ENCODE measurements around the gene KRT8. TPM values are rescaled to one million over a fixed set of nuclear protein-coding genes. Genes with fewer than 3 reads are reported as not detected.
A peak's percentile ranks its signal among the peaks of the same experiment; 100 is the strongest.
"Not testable (repeated sequence)": the region's sequence is repeated elsewhere in the genome, so short reads cannot be mapped to it uniquely, and the experiment has no call there.

The KRT8 gene
- total and polyA plus RNA-seq, 2 of the 13 experiments (the other 11 are each of a cell fraction or from before 2014, with no cell fraction given) = 498 to 718 TPM

- TF ChIP-seq ZNF354B (CRISPR knock-in tag; IDR thresholded peaks at IDR 0.05) = peak; percentile 90
- TF ChIP-seq HDAC6 (IDR thresholded peaks at IDR 0.05; ENCODE audit: low read depth, low read length) = 0 out of 2 replicates have a peak, but pooled peaks have one; percentile 64
- peak; percentile 31; the same call in 1 of the 2 replicates for TF ChIP-seq FOXA3 (CRISPR knock-in tag; IDR thresholded peaks at IDR 0.05)
- TF ChIP-seq REPIN1 (CRISPR knock-in tag; IDR thresholded peaks at IDR 0.05; ENCODE audit: borderline replicate concordance, low read depth) = 0 out of 2 replicates have a peak, but pooled peaks have one; percentile 52
- TF ChIP-seq ZMAT3 (CRISPR knock-in tag; conservative IDR thresholded peaks at IDR 0.05) = peak; percentile 85
- TF ChIP-seq SIN3A (IDR thresholded peaks at IDR 0.05; ENCODE audit: borderline replicate concordance, low read depth, low read length) = peak; percentile 13; the same call in 1 of the 2 replicates
- TF ChIP-seq ZBTB7B (CRISPR knock-in tag; IDR thresholded peaks at IDR 0.05) = peak; percentile 91
- peak; percentile 87 for TF ChIP-seq PATZ1 (CRISPR knock-in tag; IDR thresholded peaks at IDR 0.05)
- TF ChIP-seq ZNF556 (CRISPR knock-in tag; IDR thresholded peaks at IDR 0.05; ENCODE audit: borderline replicate concordance) = 0 out of 2 replicates have a peak, but pooled peaks have one; percentile 24
- not testable (repeated sequence) for TF ChIP-seq TCF12 (IDR thresholded peaks at IDR 0.05)
- peak; percentile 61; the same call in 1 of the 2 replicates for TF ChIP-seq TCF12 (CRISPR knock-in tag; IDR thresholded peaks at IDR 0.05)
- TF ChIP-seq ZNF704 (CRISPR knock-in tag; IDR thresholded peaks at IDR 0.05; ENCODE audit: borderline replicate concordance) = peak; percentile 94; the same call in 1 of the 2 replicates
- peak; percentile 47; the same call in 1 of the 2 replicates for TF ChIP-seq NR2C2 (CRISPR knock-in tag; IDR thresholded peaks at IDR 0.05; ENCODE audit: borderline replicate concordance)
- TF ChIP-seq ZNF776 (CRISPR knock-in tag; IDR thresholded peaks at IDR 0.05) = 0 out of 2 replicates have a peak, but pooled peaks have one; percentile 60
- peak; percentile 48; the same call in 1 of the 2 replicates for TF ChIP-seq ZNF124 (CRISPR knock-in tag; IDR thresholded peaks at IDR 0.05)
- TF ChIP-seq ZNF691 (CRISPR knock-in tag; IDR thresholded peaks at IDR 0.05; ENCODE audit: borderline replicate concordance, low read depth) = peak; percentile 53; the same call in 1 of the 2 replicates
- peak; percentile 75; the same call in 1 of the 2 replicates for TF ChIP-seq ZNF607 (CRISPR knock-in tag; IDR thresholded peaks at IDR 0.05; ENCODE audit: borderline replicate concordance)
- TF ChIP-seq NCOA1 (CRISPR knock-in tag; IDR thresholded peaks at IDR 0.05) = 0 out of 2 replicates have a peak, but pooled peaks have one; percentile 12
- peak; percentile 59; the same call in 1 of the 2 replicates for TF ChIP-seq FOSL2 (CRISPR knock-in tag; IDR thresholded peaks at IDR 0.05)
- TF ChIP-seq KDM2A (CRISPR knock-in tag; IDR thresholded peaks at IDR 0.05; ENCODE audit: borderline replicate concordance, low read depth) = peak; percentile 76
- peak; percentile 48 for TF ChIP-seq POGZ (CRISPR knock-in tag; IDR thresholded peaks at IDR 0.05)
- TF ChIP-seq MYC (CRISPR knock-in tag; IDR thresholded peaks at IDR 0.05; ENCODE audit: borderline replicate concordance) = peak; percentile 36; the same call in 1 of the 2 replicates
- peak; percentile 78; the same call in 1 of the 2 replicates for TF ChIP-seq ZNF558 (CRISPR knock-in tag; IDR thresholded peaks at IDR 0.05; ENCODE audit: borderline replicate concordance)
- 0 out of 2 replicates have a peak, but pooled peaks have one; percentile 44 for TF ChIP-seq ZNF20 (CRISPR knock-in tag; IDR thresholded peaks at IDR 0.05)
- peak; percentile 80; the same call in 1 of the 2 replicates for TF ChIP-seq SNAPC2 (CRISPR knock-in tag; IDR thresholded peaks at IDR 0.05)
- 0 out of 2 replicates have a peak, but pooled peaks have one; percentile 33 for TF ChIP-seq TOPORS (CRISPR knock-in tag; IDR thresholded peaks at IDR 0.05)
Measured at GRCh38 chr12:52904509-52905300, at the start of gene KRT8 (continued).
